ENCODE results near the gene LRRC3B. TPM values are rescaled to one million over a fixed set of nuclear protein-coding genes. Genes with fewer than 3 reads are reported as not detected.

The LRRC3B gene
- polyA plus RNA-seq, 6 donors from 2014 or later = not detected

DNA sequence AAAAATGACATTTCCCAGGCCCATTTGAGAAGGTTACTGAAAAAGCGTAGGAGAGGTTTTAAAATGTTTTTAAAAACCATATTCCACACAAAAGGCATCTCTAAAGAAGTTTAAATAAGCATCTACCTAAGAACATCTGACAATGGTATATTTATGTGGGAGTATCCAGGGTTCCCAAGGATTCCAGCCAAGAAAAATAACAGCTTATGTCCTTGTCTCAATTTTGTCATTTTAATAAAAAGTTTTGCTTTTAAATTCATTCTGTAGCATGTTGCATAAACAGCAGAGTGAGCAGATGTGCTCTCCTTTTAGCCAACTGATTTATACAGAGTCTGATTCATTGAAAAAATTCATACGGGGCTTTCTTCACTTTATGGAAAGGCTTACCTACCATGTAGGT, 129.9 kb downstream of the LRRC3B start:
- H3K27me3 Mint-ChIP-seq = no peaks in the 10 kb centered on the region
- H3K36me3 Mint-ChIP-seq = no peaks in the 10 kb centered on the region
- H3K4me3 Mint-ChIP-seq = no peak overlapping the region
- ATAC-seq (ENCODE audit: low read depth in 2 of 2) = no peak
- no peak overlapping the region for H3K27ac Mint-ChIP-seq
- H3K4me1 Mint-ChIP-seq = no peaks in the 10 kb centered on the region
- no peak for DNase-seq
- H3K9me3 Mint-ChIP-seq = peaks cover 0 to 14% (median 5%) of the 10 kb centered on the region in 7 donors

DNA sequence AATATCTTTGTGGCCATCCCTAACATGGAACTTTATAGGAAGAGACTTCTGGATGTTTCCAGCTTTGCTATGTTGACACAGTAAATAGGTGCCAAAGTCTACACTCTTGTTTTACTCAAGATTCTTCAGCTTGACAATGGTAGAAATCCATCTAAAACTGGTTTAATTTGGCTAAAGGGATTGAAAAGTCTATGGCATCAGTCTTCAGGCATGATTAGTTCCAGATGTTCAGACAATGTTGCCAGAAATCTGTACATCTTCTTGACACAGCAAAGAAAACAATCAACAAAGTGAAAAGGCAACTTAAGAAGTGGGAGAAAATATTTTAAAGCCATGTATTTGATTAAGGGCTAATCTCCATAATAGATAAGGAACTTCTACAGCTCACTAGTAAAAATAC, 130.5 kb downstream of the LRRC3B start:
- H3K27me3 Mint-ChIP-seq = no peaks in the 10 kb centered on the region
- no peaks in the 10 kb centered on the region for H3K36me3 Mint-ChIP-seq
- H3K4me3 Mint-ChIP-seq = no peak overlapping the region
- H3K9me3 Mint-ChIP-seq = peaks cover 0 to 11% (median 5%) of the 10 kb centered on the region in 7 donors
- ATAC-seq (ENCODE audit: low read depth in 2 of 2) (no peak), DNase-seq (no peak)
- no peak overlapping the region for H3K27ac Mint-ChIP-seq
- no peaks in the 10 kb centered on the region for H3K4me1 Mint-ChIP-seq

DNA sequence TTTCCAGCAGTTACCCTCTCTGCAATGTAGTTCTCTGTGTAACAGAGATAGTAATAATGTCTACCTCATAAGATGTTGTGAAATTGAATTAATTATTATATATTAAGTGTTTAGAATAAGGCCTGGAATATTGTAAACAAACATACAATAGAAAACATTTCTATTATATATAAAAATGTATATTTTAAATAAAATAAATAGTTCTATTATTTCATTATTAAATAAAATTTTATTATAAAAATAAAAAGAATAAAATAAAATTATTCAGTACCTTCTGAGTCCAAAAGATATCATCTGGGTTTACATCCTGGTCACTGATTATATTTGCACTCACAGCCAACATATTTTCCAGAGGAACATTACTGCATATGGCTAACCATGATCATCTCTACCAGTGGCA, 135.4 kb downstream of the LRRC3B start:
- ATAC-seq (ENCODE audit: low read depth in 2 of 2) (no peak), DNase-seq (no peak)
- Mint-ChIP-seq H3K4me3 (no peak overlapping the region), H3K27ac (no peak overlapping the region), H3K9me3 (peaks cover 0 to 5% (median 3%) of the 10 kb centered on the region in 7 donors), H3K27me3 (no peaks in the 10 kb centered on the region), H3K4me1 (no peaks in the 10 kb centered on the region), H3K36me3 (no peaks in the 10 kb centered on the region)

All from naive B cell (primary cell).